Measurements from ENCODE around the gene PHF13. TPM values are rescaled to one million over a fixed set of nuclear protein-coding genes. Genes with fewer than 3 reads are reported as not detected.

PHF13 gene
- total RNA-seq, 1 donor from 2014 or later = 10.2 TPM

GRCh38 chr1:6667139-6667538 lies 53.6 kb downstream of the PHF13 start:
- DNase-seq = no peak

GRCh38 chr1:6668503-6668902 lies 55.0 kb downstream of the PHF13 start:
- no peak for DNase-seq

- no peak for DNase-seq
Observed at GRCh38 chr1:6672558-6672957, 59.0 kb downstream of the PHF13 start.

Other genes starting within 250 kb of the PHF13 start
- gene ACOT7, start 220.0 kb upstream of the PHF13 start, total RNA-seq = 17.5 and 33.7 TPM in 2 replicates
- 9.9 and 14.1 TPM in 2 replicates for gene HES2, start 193.8 kb upstream of the PHF13 start, total RNA-seq
- gene ESPN, start 189.0 kb upstream of the PHF13 start, total RNA-seq = 0.60 and 0.68 TPM in 2 replicates
- gene TNFRSF25, start 147.6 kb upstream of the PHF13 start, total RNA-seq = 8.0 and 17.4 TPM in 2 replicates
- gene PLEKHG5, start 122.1 kb upstream of the PHF13 start, total RNA-seq = 36.9 and 50.9 TPM in 2 replicates
- gene NOL9, start 59.2 kb upstream of the PHF13 start, total RNA-seq = 27.1 and 30.6 TPM in 2 replicates
- gene TAS1R1, start 58.4 kb upstream of the PHF13 start, total RNA-seq = under 0.01 TPM in 1 of 2 replicates, not detected in the other
- gene ZBTB48, start 33.7 kb upstream of the PHF13 start, total RNA-seq = 12.0 and 22.5 TPM in 2 replicates
- gene KLHL21, start 10.9 kb upstream of the PHF13 start, total RNA-seq = 25.9 and 31.7 TPM in 2 replicates
- 19.9 and 23.5 TPM in 2 replicates for gene THAP3, start 11.1 kb downstream of the PHF13 start, total RNA-seq
- 38.6 and 52.1 TPM in 2 replicates for gene DNAJC11, start 88.1 kb downstream of the PHF13 start, total RNA-seq
- 52.7 and 58.4 TPM in 2 replicates for gene CAMTA1, start 171.7 kb downstream of the PHF13 start, total RNA-seq